ENCODE data around the gene TMEM63A.

The TMEM63A gene

GRCh38 chr1:225828706-225829345, 53.4 kb downstream of the TMEM63A start:
- ChIA-PET CTCF (interaction anchor here (0.5 kb wide), 1 partner anchor 49 kb away, joined by 4 read pairs; no protein-coding TSS in a partner anchor), POLR2A (ENCODE audit: low non-redundant PET) (no interaction called here)
- 0 out of 2 replicates have a peak overlapping the region, but pooled peaks have one; percentile 8 for H3K27ac ChIP-seq
- DNase-seq (ENCODE audit: low spot score), result no peak
- no peak for TF ChIP-seq CTCF (conservative IDR thresholded peaks at IDR 0.05; ENCODE audit: low read depth)

GRCh38 chr1:225827076-225827475, 55.1 kb downstream of the TMEM63A start:
- CTCF ChIA-PET, result interaction anchor here (0.6 to 1.5 kb wide), 5 partner anchors 14 to 352 kb away, joined by 3 to 6 read pairs (median 3); no protein-coding TSS in a partner anchor
- POLR2A ChIA-PET (ENCODE audit: low non-redundant PET), result no interaction called here
- H3K27ac ChIP-seq, result peak overlapping the region; percentile 68

GRCh38 chr1:225825607-225826007, 56.6 kb downstream of the TMEM63A start:
- H3K27ac ChIP-seq, result peak overlapping the region; percentile 68
- ChIA-PET CTCF (interaction anchor here (0.6 to 1.4 kb wide), 6 partner anchors 13 to 358 kb away, joined by 3 to 4 read pairs (median 3); no protein-coding TSS in a partner anchor), POLR2A (ENCODE audit: low non-redundant PET) (interaction anchor here (0.6 to 0.7 kb wide), 2 partner anchors 172 to 353 kb away, joined by 3 to 6 read pairs; no protein-coding TSS in a partner anchor)
- DNase-seq (ENCODE audit: low spot score), result no peak
- no peak for TF ChIP-seq CTCF (conservative IDR thresholded peaks at IDR 0.05; ENCODE audit: low read depth)

More at GRCh38 chr1:225827076-225827475, 55.1 kb downstream of the TMEM63A start:
- TF ChIP-seq CTCF (conservative IDR thresholded peaks at IDR 0.05; ENCODE audit: low read depth), result no peak
- no peak for DNase-seq (ENCODE audit: low spot score)

DNA sequence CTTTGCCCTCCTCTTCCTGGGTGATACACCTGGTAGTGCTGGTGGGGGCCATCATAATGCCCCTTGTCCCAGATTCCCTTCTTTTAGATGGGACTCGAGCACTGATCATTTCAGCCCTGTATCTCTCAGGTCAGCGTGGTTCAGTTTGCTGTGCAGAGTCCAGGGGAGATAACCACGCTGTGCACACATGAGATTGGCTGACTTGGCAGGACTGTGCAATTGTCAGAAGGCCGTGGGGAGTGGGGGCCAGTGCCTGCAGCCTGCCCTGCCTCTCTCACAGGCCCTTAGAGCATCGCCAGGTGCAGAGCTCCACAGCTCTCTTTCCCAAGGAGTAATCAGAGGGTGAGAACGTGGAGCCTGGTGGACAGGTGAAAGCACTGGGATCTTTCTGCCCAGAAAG, 57.1 kb downstream of the TMEM63A start:
- H3K27ac ChIP-seq, result peak overlapping the region; percentile 68
- CTCF ChIA-PET, result interaction anchor here (0.6 to 1.4 kb wide), 3 partner anchors 58 to 357 kb away, joined by 3 to 4 read pairs (median 3); no protein-coding TSS in a partner anchor
- POLR2A ChIA-PET (ENCODE audit: low non-redundant PET), result no interaction called here
- no peak for TF ChIP-seq CTCF (conservative IDR thresholded peaks at IDR 0.05; ENCODE audit: low read depth)
- DNase-seq (ENCODE audit: low spot score), result no peak

- no peak for TF ChIP-seq CTCF (conservative IDR thresholded peaks at IDR 0.05; ENCODE audit: low read depth)
- POLR2A ChIA-PET (ENCODE audit: low non-redundant PET), result interaction anchor here (0.6 kb wide), 1 partner anchor 46 kb away, joined by 3 read pairs; no protein-coding TSS in a partner anchor
- CTCF ChIA-PET, result interaction anchor here (1.0 kb wide), 1 partner anchor 349 kb away, joined by 3 read pairs; no protein-coding TSS in a partner anchor
- H3K27ac ChIP-seq, result no peak overlapping the region
- no peak for DNase-seq (ENCODE audit: low spot score)
These were observed 57.6 kb downstream of the TMEM63A start for GRCh38 chr1:225824533-225824941.

DNA sequence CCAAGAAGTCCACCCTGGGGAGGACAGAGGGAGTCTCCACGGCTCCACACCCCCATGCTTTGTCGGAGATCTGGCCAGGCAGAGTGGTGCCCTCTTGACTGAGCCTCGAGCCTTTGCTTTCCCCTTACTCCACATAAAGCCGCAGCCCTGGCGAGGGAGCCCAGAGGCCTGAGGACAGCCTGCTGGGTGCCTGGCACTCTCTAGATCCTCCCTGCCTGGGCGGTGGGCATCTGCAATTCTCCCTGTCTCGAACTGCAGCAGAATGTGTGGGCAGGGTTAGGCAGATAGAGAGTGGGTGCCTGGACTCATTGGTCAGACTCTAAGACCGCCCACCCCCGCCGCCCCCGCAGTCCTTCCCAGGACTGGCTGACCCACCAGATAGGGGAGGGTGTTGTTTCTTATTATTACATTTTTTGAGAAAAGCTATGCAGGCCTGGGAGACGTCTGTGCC, 58.3 kb downstream of the TMEM63A start:
- DNase-seq (ENCODE audit: low spot score), result no peak
- H3K27ac ChIP-seq, result no peak overlapping the region
- no peak for TF ChIP-seq CTCF (conservative IDR thresholded peaks at IDR 0.05; ENCODE audit: low read depth)
- CTCF ChIA-PET, result no interaction called here
- POLR2A ChIA-PET (ENCODE audit: low non-redundant PET), result interaction anchor here (0.6 kb wide), 1 partner anchor 46 kb away, joined by 3 read pairs; no protein-coding TSS in a partner anchor
